ENCODE results near the gene SMIM10L2A. TPM values are rescaled to one million over a fixed set of nuclear protein-coding genes. Genes with fewer than 3 reads are reported as not detected.
"Not testable (repeated sequence)": the region's sequence is repeated elsewhere in the genome, so short reads cannot be mapped to it uniquely, and the experiment has no call there.

Gene SMIM10L2A
- total RNA-seq, 1 donor from 2014 or later, result 10.0 TPM

- DNase-seq, result not testable (repeated sequence)
Observed at GRCh38 chrX:135423173-135423864, 1.6 kb downstream of the SMIM10L2A start.

- DNase-seq, result no peak
Observed at GRCh38 chrX:135424469-135424868, 2.7 kb downstream of the SMIM10L2A start.

GRCh38 chrX:135425026-135425965 is 3.6 kb downstream of the SMIM10L2A start:
- DNase-seq, result no peak

- DNase-seq, result no peak
Observed at GRCh38 chrX:135429429-135429828, 7.7 kb downstream of the SMIM10L2A start.

GRCh38 chrX:135431886-135432285 is 10.1 kb downstream of the SMIM10L2A start:
- DNase-seq, result no peak

- DNase-seq, result no peak
Observed at GRCh38 chrX:135432453-135432852, 10.7 kb downstream of the SMIM10L2A start.

- DNase-seq, result no peak
Observed at GRCh38 chrX:135432881-135433521, 11.3 kb downstream of the SMIM10L2A start.

- DNase-seq, result no peak
Observed at GRCh38 chrX:135433531-135434257, 11.9 kb downstream of the SMIM10L2A start.

- no peak for DNase-seq
Observed at GRCh38 chrX:135434258-135435138, 12.8 kb downstream of the SMIM10L2A start.

- DNase-seq, result no peak
Observed at GRCh38 chrX:135435139-135435922, 13.6 kb downstream of the SMIM10L2A start.

- no peak for DNase-seq
Observed at GRCh38 chrX:135435933-135436332, 14.2 kb downstream of the SMIM10L2A start.

- DNase-seq, result no peak
Observed at GRCh38 chrX:135436456-135436855, 14.7 kb downstream of the SMIM10L2A start.

- DNase-seq, result no peak
Observed at GRCh38 chrX:135436966-135437866, 15.5 kb downstream of the SMIM10L2A start.

GRCh38 chrX:135437867-135438733 is 16.4 kb downstream of the SMIM10L2A start:
- no peak for DNase-seq

GRCh38 chrX:135438734-135439043 is 16.9 kb downstream of the SMIM10L2A start:
- no peak for DNase-seq

GRCh38 chrX:135449637-135450550 is 28.1 kb downstream of the SMIM10L2A start:
- no peak for DNase-seq

- DNase-seq, result no peak
Observed at GRCh38 chrX:135453381-135453780, 31.6 kb downstream of the SMIM10L2A start.
